BLaER1 (cell line): Measurements from ENCODE around the gene PWP2.

Source experiments
- H3K27ac ChIP-seq: shearing (Covaris generic); formaldehyde crosslinking; 2 replicates; pipeline ENCODE4 v1.8.1; 2022
- H3K27me3 ChIP-seq: shearing (Covaris generic); formaldehyde crosslinking; 2 replicates; pipeline ENCODE4 v1.8.1; 2022
- H3K36me3 ChIP-seq: shearing (Covaris generic); formaldehyde crosslinking; 2 replicates; pipeline ENCODE4 v1.8.1; 2022
- H3K4me1 ChIP-seq: shearing (Covaris generic); formaldehyde crosslinking; 2 replicates; pipeline ENCODE4 v1.8.1; 2022
- H3K4me2 ChIP-seq: shearing (Covaris generic); formaldehyde crosslinking; 2 replicates; pipeline ENCODE4 v1.8.1; 2022
- H3K4me3 ChIP-seq: shearing (Covaris generic); formaldehyde crosslinking; 2 replicates; pipeline ENCODE4 v1.8.1; 2022
- H3K9ac ChIP-seq: shearing (Covaris generic); formaldehyde crosslinking; 2 replicates; pipeline ENCODE4 v1.8.1; 2022
- H3K9me3 ChIP-seq: shearing (Covaris generic); formaldehyde crosslinking; 2 replicates; pipeline ENCODE4 v1.8.1; 2022
- H4K20me1 ChIP-seq: shearing (Covaris generic); formaldehyde crosslinking; 2 replicates; pipeline ENCODE4 v1.8.1; 2022
- Cebpa-rat ChIP-seq: shearing (Covaris generic); IDR thresholded peaks from 2 replicates; pipeline ENCODE4 v1.8.1; 2022

Gene PWP2

GRCh38 chr21:44082648-44083440 lies 24.4 kb upstream of the PWP2 start:
- H4K20me1 ChIP-seq, result peaks cover 38% of the 10 kb centered on the region

GRCh38 chr21:44083631-44084291 lies 23.4 kb upstream of the PWP2 start:
- peaks cover 44% of the 10 kb centered on the region for H3K4me1 ChIP-seq
- TF ChIP-seq Cebpa-rat, result no peak
- peak overlapping the region; percentile 3; the same call in 1 of the 2 replicates for H3K9ac ChIP-seq
- no peak overlapping the region for H3K4me3 ChIP-seq
- H4K20me1 ChIP-seq, result peaks cover 47% of the 10 kb centered on the region
- peak overlapping the region; percentile 20; the same call in 1 of the 2 replicates for H3K27ac ChIP-seq
- H3K4me2 ChIP-seq, result 0 out of 2 replicates have a peak overlapping the region, but pooled peaks have one; percentile 2
- H3K9me3 ChIP-seq, result no peaks in the 10 kb centered on the region
- no peaks in the 10 kb centered on the region for H3K27me3 ChIP-seq
- peaks cover 94% of the 10 kb centered on the region for H3K36me3 ChIP-seq

More at GRCh38 chr21:44082648-44083440, 24.4 kb upstream of the PWP2 start:
- TF ChIP-seq Cebpa-rat, result no peak
- H3K27me3 ChIP-seq, result no peaks in the 10 kb centered on the region
- peaks cover 90% of the 10 kb centered on the region for H3K36me3 ChIP-seq
- no peak overlapping the region for H3K4me3 ChIP-seq
- 0 out of 2 replicates have a peak overlapping the region, but pooled peaks have one; percentile 2 for H3K4me2 ChIP-seq
- H3K9ac ChIP-seq, result peak overlapping the region; percentile 3; the same call in 1 of the 2 replicates
- no peaks in the 10 kb centered on the region for H3K9me3 ChIP-seq
- 0 out of 2 replicates have a peak overlapping the region, but pooled peaks have one; percentile 20 for H3K27ac ChIP-seq
- H3K4me1 ChIP-seq, result peaks cover 44% of the 10 kb centered on the region

GRCh38 chr21:44084496-44085241 lies 22.5 kb upstream of the PWP2 start:
- H4K20me1 ChIP-seq, result peaks cover 55% of the 10 kb centered on the region
- peaks cover 94% of the 10 kb centered on the region for H3K36me3 ChIP-seq
- no peak overlapping the region for H3K4me2 ChIP-seq
- H3K4me1 ChIP-seq, result peaks cover 50% of the 10 kb centered on the region
- no peak overlapping the region for H3K9ac ChIP-seq
- H3K9me3 ChIP-seq, result no peaks in the 10 kb centered on the region
- no peak overlapping the region for H3K4me3 ChIP-seq
- H3K27ac ChIP-seq, result no peak overlapping the region
- no peaks in the 10 kb centered on the region for H3K27me3 ChIP-seq
- TF ChIP-seq Cebpa-rat, result no peak

GRCh38 chr21:44085491-44086321 lies 21.5 kb upstream of the PWP2 start:
- Histone ChIP-seq H3K4me2 (no peak overlapping the region), H3K36me3 (peaks cover 95% of the 10 kb centered on the region), H4K20me1 (peaks cover 55% of the 10 kb centered on the region), H3K9ac (no peak overlapping the region), H3K27ac (no peak overlapping the region), H3K4me1 (peaks cover 61% of the 10 kb centered on the region), H3K27me3 (no peaks in the 10 kb centered on the region), H3K4me3 (no peak overlapping the region), H3K9me3 (no peaks in the 10 kb centered on the region)
- no peak for TF ChIP-seq Cebpa-rat

- no peak for TF ChIP-seq Cebpa-rat
- H3K27me3 ChIP-seq, result no peaks in the 10 kb centered on the region
- H4K20me1 ChIP-seq, result peaks cover 55% of the 10 kb centered on the region
- peaks cover 92% of the 10 kb centered on the region for H3K36me3 ChIP-seq
- peak overlapping the region; percentile 74 for H3K4me2 ChIP-seq
- H3K27ac ChIP-seq, result no peak overlapping the region
- no peak overlapping the region for H3K9ac ChIP-seq
- H3K9me3 ChIP-seq, result no peaks in the 10 kb centered on the region
- no peak overlapping the region for H3K4me3 ChIP-seq
- peaks cover 64% of the 10 kb centered on the region for H3K4me1 ChIP-seq
Observed at GRCh38 chr21:44086636-44087425, 20.4 kb upstream of the PWP2 start.

GRCh38 chr21:44087426-44088400 lies 19.5 kb upstream of the PWP2 start:
- no peaks in the 10 kb centered on the region for H3K9me3 ChIP-seq
- no peak overlapping the region for H3K4me3 ChIP-seq
- H3K4me2 ChIP-seq, result peak overlapping the region; percentile 74
- H3K4me1 ChIP-seq, result peaks cover 62% of the 10 kb centered on the region
- no peaks in the 10 kb centered on the region for H3K27me3 ChIP-seq
- peaks cover 90% of the 10 kb centered on the region for H3K36me3 ChIP-seq
- no peak overlapping the region for H3K27ac ChIP-seq
- H4K20me1 ChIP-seq, result peaks cover 55% of the 10 kb centered on the region
- H3K9ac ChIP-seq, result 0 out of 2 replicates have a peak overlapping the region, but pooled peaks have one; percentile 2
- TF ChIP-seq Cebpa-rat, result no peak

- Histone ChIP-seq H3K9ac (no peak overlapping the region), H3K27ac (no peak overlapping the region), H4K20me1 (peaks cover 55% of the 10 kb centered on the region), H3K4me3 (no peak overlapping the region), H3K27me3 (no peaks in the 10 kb centered on the region), H3K4me2 (peak overlapping the region; percentile 74), H3K4me1 (peaks cover 55% of the 10 kb centered on the region), H3K36me3 (peaks cover 90% of the 10 kb centered on the region), H3K9me3 (no peaks in the 10 kb centered on the region)
- TF ChIP-seq Cebpa-rat, result no peak
Observed at GRCh38 chr21:44088401-44088780, 18.8 kb upstream of the PWP2 start.
